ENCODE data around the gene PARP8. TPM values are rescaled to one million over a fixed set of nuclear protein-coding genes. Genes with fewer than 3 reads are reported as not detected.

Gene PARP8
- total and polyA plus RNA-seq, 9 of the 15 experiments (the other 6 are each of a cell fraction or from before 2014, with no cell fraction given): 0.03 to 0.31 TPM; not detected in 7

DNA sequence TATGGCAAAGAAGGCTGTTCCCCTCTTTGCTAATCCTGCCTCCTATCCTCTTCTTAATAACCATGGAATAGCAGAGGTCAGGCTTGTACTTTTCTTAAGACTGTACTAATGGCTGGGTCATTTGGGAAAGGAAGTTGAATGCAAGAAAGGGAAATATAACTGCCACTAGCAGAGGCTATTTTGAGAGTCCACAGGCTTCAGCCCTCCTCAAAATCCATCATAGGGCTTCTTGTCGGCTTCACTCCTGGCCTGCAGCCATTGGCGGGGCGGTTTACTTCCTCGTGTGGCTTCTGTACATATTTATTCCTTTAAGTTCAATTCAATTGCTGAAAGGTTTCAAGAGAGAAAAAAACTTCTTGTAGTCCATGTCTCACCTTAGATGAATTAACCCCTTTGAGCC, 2.8 kb upstream of the PARP8 start:
- FAIRE-seq (no peak), DNase-seq (ENCODE audit: extremely low read depth in 1 of 4, low spot score in 3 of 4) (no peak), ATAC-seq (no peak)
- WGBS (ENCODE audit: insufficient coverage, low coverage, missing lambda C conversion rate): 0% methylated on average over 4 of the region's 4 CpGs
- H4K20me1 ChIP-seq (replicated peaks; ENCODE audit: control insufficient read depth, insufficient read depth, low read length): no peaks in the 10 kb centered on the region
- H3K36me3 ChIP-seq (ENCODE audit: control insufficient read depth, insufficient read depth, low read length): no peaks in the 10 kb centered on the region
- peaks cover 0 to 5% of the 10 kb centered on the region in 2 experiments; a peak in 1 of 5 replicates for H3K4me1 ChIP-seq (replicated peaks in 1 of 2; ENCODE audit: control insufficient read depth in 2 of 2, insufficient read depth in 2 of 2, low read length in 2 of 2)
- no peaks in the 10 kb centered on the region for H3K79me2 ChIP-seq (ENCODE audit: control insufficient read depth, insufficient read depth, low read length)
- no peak overlapping the region for H3K27ac ChIP-seq (ENCODE audit: extremely low read depth, low read depth, low read length)
- ChIA-PET CTCF (ENCODE audit: low intra/inter-chr PET ratio) (no interaction called here), POLR2A (no interaction called here)
- H3K4me2 ChIP-seq (ENCODE audit: insufficient read depth, low read length): no peak overlapping the region
- no peak for TF ChIP-seq FOXA1 (IDR thresholded peaks at IDR 0.05; ENCODE audit: borderline replicate concordance)
- no peak for TF ChIP-seq BCL6 (CRISPR knock-in tag; IDR thresholded peaks at IDR 0.05)
- TF ChIP-seq, protein P1, sequence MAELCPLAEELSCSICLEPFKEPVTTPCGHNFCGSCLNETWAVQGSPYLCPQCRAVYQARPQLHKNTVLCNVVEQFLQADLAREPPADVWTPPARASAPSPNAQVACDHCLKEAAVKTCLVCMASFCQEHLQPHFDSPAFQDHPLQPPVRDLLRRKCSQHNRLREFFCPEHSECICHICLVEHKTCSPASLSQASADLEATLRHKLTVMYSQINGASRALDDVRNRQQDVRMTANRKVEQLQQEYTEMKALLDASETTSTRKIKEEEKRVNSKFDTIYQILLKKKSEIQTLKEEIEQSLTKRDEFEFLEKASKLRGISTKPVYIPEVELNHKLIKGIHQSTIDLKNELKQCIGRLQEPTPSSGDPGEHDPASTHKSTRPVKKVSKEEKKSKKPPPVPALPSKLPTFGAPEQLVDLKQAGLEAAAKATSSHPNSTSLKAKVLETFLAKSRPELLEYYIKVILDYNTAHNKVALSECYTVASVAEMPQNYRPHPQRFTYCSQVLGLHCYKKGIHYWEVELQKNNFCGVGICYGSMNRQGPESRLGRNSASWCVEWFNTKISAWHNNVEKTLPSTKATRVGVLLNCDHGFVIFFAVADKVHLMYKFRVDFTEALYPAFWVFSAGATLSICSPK (IDR thresholded peaks at IDR 0.05; ENCODE audit: borderline replicate concordance): no peak
- TF ChIP-seq SIN3A (IDR thresholded peaks at IDR 0.05; ENCODE audit: borderline replicate concordance in 2 of 2, control insufficient read depth in 1 of 2, low read depth in 2 of 2, low read length in 2 of 2): no peak
- TF ChIP-seq ZNF12 (CRISPR knock-in tag; IDR thresholded peaks at IDR 0.05): no peak
- TF ChIP-seq ZNF23 (CRISPR knock-in tag; IDR thresholded peaks at IDR 0.05): no peak
- TF ChIP-seq HDAC8 (tag; IDR thresholded peaks at IDR 0.05): no peak
- no peak for TF ChIP-seq ETV6 (IDR thresholded peaks at IDR 0.05; ENCODE audit: borderline replicate concordance in 1 of 2, low read depth in 2 of 2, low read length in 1 of 2)
- no peak for TF ChIP-seq ETV6 (CRISPR knock-in tag; IDR thresholded peaks at IDR 0.05; ENCODE audit: borderline replicate concordance)
- TF ChIP-seq ZNF282 (CRISPR knock-in tag; IDR thresholded peaks at IDR 0.05): no peak
- no peak for TF ChIP-seq ZNF644 (tag; IDR thresholded peaks at IDR 0.05; ENCODE audit: low read depth)
- TF ChIP-seq NCOA6 (IDR thresholded peaks at IDR 0.05): no peak
- TF ChIP-seq TEAD1 (CRISPR knock-in tag; IDR thresholded peaks at IDR 0.05): no peak
- no peaks in the 10 kb centered on the region for H3K9me1 ChIP-seq (ENCODE audit: control insufficient read depth, insufficient read depth, low read length)
- in situ Hi-C loops (cut with MboI): no loop called here
- H3K9ac ChIP-seq (ENCODE audit: insufficient read depth in 1 of 2, low read depth in 2 of 2, low read length in 2 of 2): no peak overlapping the region
- H3K4me3 ChIP-seq: no peak overlapping the region
- intact Hi-C loops (cut with micrococcal nuclease): no loop called here
- no peaks in the 10 kb centered on the region for H3K9me3 ChIP-seq (replicated peaks; ENCODE audit: control insufficient read depth, insufficient read depth, low read depth, low read length)
- no TSS peak for BruUV-seq (replicated peaks)
- no peak overlapping the region for H2AFZ ChIP-seq (ENCODE audit: low read depth, low read length)
- no peaks in the 10 kb centered on the region for H3K27me3 ChIP-seq (ENCODE audit: control insufficient read depth in 2 of 2, insufficient read depth in 2 of 2, low read length in 2 of 2)
